ENCODE data around the gene AHCYL2.

DNA sequence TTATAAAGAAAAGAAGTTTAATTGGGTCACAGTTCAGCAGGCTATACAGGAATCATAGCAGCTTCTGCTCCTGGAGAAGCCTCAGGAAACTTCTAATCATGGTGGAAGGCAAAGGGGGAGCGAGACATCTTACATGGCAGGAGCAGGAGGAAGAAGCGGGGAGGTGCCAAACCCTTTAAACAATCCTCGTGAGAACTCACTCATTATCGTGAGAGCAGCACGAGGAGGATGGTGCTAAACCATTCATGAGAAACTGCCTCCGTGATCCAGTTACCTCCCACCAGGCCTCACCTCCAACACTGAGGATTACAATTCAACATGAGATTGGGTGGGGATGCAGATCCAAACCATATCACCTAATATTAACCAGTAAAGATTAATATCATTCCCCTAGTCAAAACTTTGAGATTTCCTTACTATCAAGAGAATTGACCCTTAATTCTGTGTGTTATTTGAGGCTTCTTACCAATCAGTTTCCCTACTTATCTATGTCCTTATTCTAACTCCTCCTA lies 38.0 kb upstream of the AHCYL2 start:
- TF ChIP-seq, protein P1, sequence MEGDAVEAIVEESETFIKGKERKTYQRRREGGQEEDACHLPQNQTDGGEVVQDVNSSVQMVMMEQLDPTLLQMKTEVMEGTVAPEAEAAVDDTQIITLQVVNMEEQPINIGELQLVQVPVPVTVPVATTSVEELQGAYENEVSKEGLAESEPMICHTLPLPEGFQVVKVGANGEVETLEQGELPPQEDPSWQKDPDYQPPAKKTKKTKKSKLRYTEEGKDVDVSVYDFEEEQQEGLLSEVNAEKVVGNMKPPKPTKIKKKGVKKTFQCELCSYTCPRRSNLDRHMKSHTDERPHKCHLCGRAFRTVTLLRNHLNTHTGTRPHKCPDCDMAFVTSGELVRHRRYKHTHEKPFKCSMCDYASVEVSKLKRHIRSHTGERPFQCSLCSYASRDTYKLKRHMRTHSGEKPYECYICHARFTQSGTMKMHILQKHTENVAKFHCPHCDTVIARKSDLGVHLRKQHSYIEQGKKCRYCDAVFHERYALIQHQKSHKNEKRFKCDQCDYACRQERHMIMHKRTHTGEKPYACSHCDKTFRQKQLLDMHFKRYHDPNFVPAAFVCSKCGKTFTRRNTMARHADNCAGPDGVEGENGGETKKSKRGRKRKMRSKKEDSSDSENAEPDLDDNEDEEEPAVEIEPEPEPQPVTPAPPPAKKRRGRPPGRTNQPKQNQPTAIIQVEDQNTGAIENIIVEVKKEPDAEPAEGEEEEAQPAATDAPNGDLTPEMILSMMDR (IDR thresholded peaks at IDR 0.05) = no peak
- TF ChIP-seq CBFB (CRISPR knock-in tag; IDR thresholded peaks at IDR 0.05; ENCODE audit: low read depth) (no peak), SP1 (CRISPR knock-in tag; conservative IDR thresholded peaks at IDR 0.05) (no peak), CREM (CRISPR knock-in tag; IDR thresholded peaks at IDR 0.05) (no peak), KAT7 (CRISPR knock-in tag; IDR thresholded peaks at IDR 0.05; ENCODE audit: borderline replicate concordance) (no peak)
- TF ChIP-seq, protein P2, sequence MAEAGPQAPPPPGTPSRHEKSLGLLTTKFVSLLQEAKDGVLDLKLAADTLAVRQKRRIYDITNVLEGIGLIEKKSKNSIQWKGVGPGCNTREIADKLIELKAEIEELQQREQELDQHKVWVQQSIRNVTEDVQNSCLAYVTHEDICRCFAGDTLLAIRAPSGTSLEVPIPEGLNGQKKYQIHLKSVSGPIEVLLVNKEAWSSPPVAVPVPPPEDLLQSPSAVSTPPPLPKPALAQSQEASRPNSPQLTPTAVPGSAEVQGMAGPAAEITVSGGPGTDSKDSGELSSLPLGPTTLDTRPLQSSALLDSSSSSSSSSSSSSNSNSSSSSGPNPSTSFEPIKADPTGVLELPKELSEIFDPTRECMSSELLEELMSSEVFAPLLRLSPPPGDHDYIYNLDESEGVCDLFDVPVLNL (CRISPR knock-in tag; IDR thresholded peaks at IDR 0.05; ENCODE audit: borderline replicate concordance, low read depth) = no peak
